Activated T-cell treated with anti-CD3 and anti-CD28 coated beads for 24 hours (primary cell): ENCODE measurements around the gene ENOX1.
"Not testable (repeated sequence)": the region's sequence is repeated elsewhere in the genome, so short reads cannot be mapped to it uniquely, and the experiment has no call there.

Source experiments
- DNase-seq: peaks from one replicate; pipeline ENCODE4 v3.0.0-alpha.2; 2020; ENCODE audit warnings: low read depth

ENOX1 gene

GRCh38 chr13:43431841-43432240, 354.9 kb downstream of the ENOX1 start:
- no peak for DNase-seq

- DNase-seq, result no peak
These were observed 355.5 kb downstream of the ENOX1 start for GRCh38 chr13:43431290-43431716.

GRCh38 chr13:43428545-43429296, 358.1 kb downstream of the ENOX1 start:
- no peak for DNase-seq

GRCh38 chr13:43426355-43426754, 360.4 kb downstream of the ENOX1 start:
- DNase-seq, result no peak

- DNase-seq, result no peak
These were observed 361.5 kb downstream of the ENOX1 start for GRCh38 chr13:43425234-43425633.

GRCh38 chr13:43424412-43424811, 362.4 kb downstream of the ENOX1 start:
- DNase-seq, result no peak

GRCh38 chr13:43422116-43422515, 364.7 kb downstream of the ENOX1 start:
- no peak for DNase-seq

- not testable (repeated sequence) for DNase-seq
These were observed 369.9 kb downstream of the ENOX1 start for GRCh38 chr13:43416842-43417241.

- DNase-seq, result not testable (repeated sequence)
These were observed 370.4 kb downstream of the ENOX1 start for GRCh38 chr13:43416408-43416807.

GRCh38 chr13:43415903-43416391, 370.8 kb downstream of the ENOX1 start:
- not testable (repeated sequence) for DNase-seq

- DNase-seq, result no peak
These were observed 372.7 kb downstream of the ENOX1 start for GRCh38 chr13:43414111-43414510.

- DNase-seq, result no peak
These were observed 375.0 kb downstream of the ENOX1 start for GRCh38 chr13:43411741-43412140.

- no peak for DNase-seq
These were observed 375.6 kb downstream of the ENOX1 start for GRCh38 chr13:43411211-43411610.

- DNase-seq, result no peak
These were observed 378.5 kb downstream of the ENOX1 start for GRCh38 chr13:43408274-43408673.

GRCh38 chr13:43407023-43407581, 379.7 kb downstream of the ENOX1 start:
- no peak for DNase-seq

- no peak for DNase-seq
These were observed 381.3 kb downstream of the ENOX1 start for GRCh38 chr13:43405457-43405856.

GRCh38 chr13:43402380-43402779, 384.4 kb downstream of the ENOX1 start:
- DNase-seq, result no peak

- DNase-seq, result no peak
These were observed 385.4 kb downstream of the ENOX1 start for GRCh38 chr13:43401361-43401760.

- DNase-seq, result no peak
These were observed 389.7 kb downstream of the ENOX1 start for GRCh38 chr13:43397111-43397510.

- DNase-seq, result no peak
These were observed 395.7 kb downstream of the ENOX1 start for GRCh38 chr13:43391036-43391435.

GRCh38 chr13:43390619-43391018, 396.2 kb downstream of the ENOX1 start:
- no peak for DNase-seq

GRCh38 chr13:43389983-43390382, 396.8 kb downstream of the ENOX1 start:
- DNase-seq, result no peak

GRCh38 chr13:43389573-43389972, 397.2 kb downstream of the ENOX1 start:
- DNase-seq, result no peak
